GM12801 (cell line): ENCODE results near the gene PPP3CA.

Experiments
- TF ChIP-seq, protein P1 (sequence below): IDR thresholded peaks from one replicate; pipeline ENCODE4 v1.5.1; 2011; ENCODE audit warnings: control low read depth; ENCODE audit not compliant: insufficient read length; ENCODE audit errors: extremely low read depth

The PPP3CA gene

DNA sequence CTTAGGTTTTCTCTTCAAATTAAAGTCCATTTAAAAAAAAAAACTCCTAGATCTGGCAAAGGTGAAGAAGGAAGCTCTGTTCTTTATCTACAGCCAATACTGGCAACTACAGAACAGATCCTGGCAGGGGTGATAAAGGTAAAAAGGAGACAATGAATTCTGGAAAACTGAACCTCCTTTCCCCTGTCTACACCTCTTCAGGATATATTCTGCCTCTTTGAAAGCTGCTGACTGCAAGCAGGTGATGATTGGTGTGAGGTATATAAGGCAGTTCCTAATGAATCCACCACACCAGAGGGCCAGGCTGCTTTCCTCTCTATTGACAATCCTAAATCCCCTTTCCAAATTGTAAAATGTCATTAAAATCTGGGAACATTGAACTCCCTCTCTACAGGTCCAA, 370.1 kb downstream of the PPP3CA start:
- TF ChIP-seq, protein P1, sequence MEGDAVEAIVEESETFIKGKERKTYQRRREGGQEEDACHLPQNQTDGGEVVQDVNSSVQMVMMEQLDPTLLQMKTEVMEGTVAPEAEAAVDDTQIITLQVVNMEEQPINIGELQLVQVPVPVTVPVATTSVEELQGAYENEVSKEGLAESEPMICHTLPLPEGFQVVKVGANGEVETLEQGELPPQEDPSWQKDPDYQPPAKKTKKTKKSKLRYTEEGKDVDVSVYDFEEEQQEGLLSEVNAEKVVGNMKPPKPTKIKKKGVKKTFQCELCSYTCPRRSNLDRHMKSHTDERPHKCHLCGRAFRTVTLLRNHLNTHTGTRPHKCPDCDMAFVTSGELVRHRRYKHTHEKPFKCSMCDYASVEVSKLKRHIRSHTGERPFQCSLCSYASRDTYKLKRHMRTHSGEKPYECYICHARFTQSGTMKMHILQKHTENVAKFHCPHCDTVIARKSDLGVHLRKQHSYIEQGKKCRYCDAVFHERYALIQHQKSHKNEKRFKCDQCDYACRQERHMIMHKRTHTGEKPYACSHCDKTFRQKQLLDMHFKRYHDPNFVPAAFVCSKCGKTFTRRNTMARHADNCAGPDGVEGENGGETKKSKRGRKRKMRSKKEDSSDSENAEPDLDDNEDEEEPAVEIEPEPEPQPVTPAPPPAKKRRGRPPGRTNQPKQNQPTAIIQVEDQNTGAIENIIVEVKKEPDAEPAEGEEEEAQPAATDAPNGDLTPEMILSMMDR = no peak
